ENCODE data around the gene ALKBH7.
"Not testable (repeated sequence)": the region's sequence is repeated elsewhere in the genome, so short reads cannot be mapped to it uniquely, and the experiment has no call there.

- not testable (repeated sequence) for TF ChIP-seq POLR2A, POLR2AphosphoS5, CTCF (IDR thresholded peaks at IDR 0.05)
These were observed 12.1 kb upstream of the ALKBH7 start for GRCh38 chr19:6360445-6360844.

Data from breast epithelium (tissue), 3 donors.